Dedifferentiated amniotic fluid mesenchymal stem cell (primary cell): ENCODE measurements around the gene KIF20A.
"Not testable (repeated sequence)": the region's sequence is repeated elsewhere in the genome, so short reads cannot be mapped to it uniquely, and the experiment has no call there.

Source experiments
- DNase-seq: peaks from one replicate; pipeline ENCODE4 v3.0.0-alpha.2; 2016; ENCODE audit errors: extremely low spot score

The KIF20A gene

GRCh38 chr5:138178516-138179276 is at the start of gene KIF20A, which contains the start of gene BRD8:
Gene KIF20A (plus strand): TSS chr5:138179112. CDS start chr5:138179681, 569 bp downstream.
Gene BRD8 (minus strand): TSS chr5:138178630. CDS start chr5:138178614, 16 bp downstream.
- peak; percentile 96 for DNase-seq

- no peak for DNase-seq
Observed at GRCh38 chr5:138129347-138129746, 49.6 kb upstream of the KIF20A start.

- no peak for DNase-seq
Observed at GRCh38 chr5:138132543-138132942, 46.4 kb upstream of the KIF20A start.

GRCh38 chr5:138138949-138139780 is 39.7 kb upstream of the KIF20A start, which contains the start of gene NME5:
Gene NME5 (minus strand): TSS chr5:138139428. CDS start chr5:138138780, 648 bp downstream.
- DNase-seq: peak; percentile 39

- no peak for DNase-seq
Observed at GRCh38 chr5:138139781-138140090, 39.2 kb upstream of the KIF20A start.

GRCh38 chr5:138140268-138140667 is 38.6 kb upstream of the KIF20A start:
- no peak for DNase-seq

GRCh38 chr5:138141734-138142133 is 37.2 kb upstream of the KIF20A start:
- no peak for DNase-seq

GRCh38 chr5:138143578-138143977 is 35.3 kb upstream of the KIF20A start:
- DNase-seq: not testable (repeated sequence)

GRCh38 chr5:138148811-138149210 is 30.1 kb upstream of the KIF20A start:
- no peak for DNase-seq

GRCh38 chr5:138149530-138149929 is 29.4 kb upstream of the KIF20A start:
- DNase-seq: no peak

GRCh38 chr5:138155977-138156376 is 22.9 kb upstream of the KIF20A start:
- not testable (repeated sequence) for DNase-seq

GRCh38 chr5:138157626-138158025 is 21.3 kb upstream of the KIF20A start:
- DNase-seq: no peak

GRCh38 chr5:138159666-138160065 is 19.2 kb upstream of the KIF20A start:
- DNase-seq: no peak

- DNase-seq: no peak
Observed at GRCh38 chr5:138160706-138161105, 18.2 kb upstream of the KIF20A start.

- no peak for DNase-seq
Observed at GRCh38 chr5:138163721-138164120, 15.2 kb upstream of the KIF20A start.

GRCh38 chr5:138169124-138169523 is 9.8 kb upstream of the KIF20A start:
- no peak for DNase-seq

GRCh38 chr5:138170299-138170698 is 8.6 kb upstream of the KIF20A start:
- DNase-seq: no peak

GRCh38 chr5:138177941-138178515 is 884 bp upstream of the KIF20A start:
- no peak for DNase-seq

GRCh38 chr5:138179277-138179857 is 455 bp downstream of the KIF20A start:
- DNase-seq: no peak

GRCh38 chr5:138180183-138180782 is 1.4 kb downstream of the KIF20A start:
- no peak for DNase-seq

- DNase-seq: no peak
Observed at GRCh38 chr5:138180841-138181240, 1.9 kb downstream of the KIF20A start.

- no peak for DNase-seq
Observed at GRCh38 chr5:138182808-138183207, 3.9 kb downstream of the KIF20A start.
